ENCODE measurements around the gene UPK3B. TPM values are rescaled to one million over a fixed set of nuclear protein-coding genes. Genes with fewer than 3 reads are reported as not detected.
"Not testable (repeated sequence)": the region's sequence is repeated elsewhere in the genome, so short reads cannot be mapped to it uniquely, and the experiment has no call there.

UPK3B gene
- total RNA-seq, 6 experiments from 2014 or later: 0.22 to 1.5 (median 0.51) TPM; not detected in 3

DNA sequence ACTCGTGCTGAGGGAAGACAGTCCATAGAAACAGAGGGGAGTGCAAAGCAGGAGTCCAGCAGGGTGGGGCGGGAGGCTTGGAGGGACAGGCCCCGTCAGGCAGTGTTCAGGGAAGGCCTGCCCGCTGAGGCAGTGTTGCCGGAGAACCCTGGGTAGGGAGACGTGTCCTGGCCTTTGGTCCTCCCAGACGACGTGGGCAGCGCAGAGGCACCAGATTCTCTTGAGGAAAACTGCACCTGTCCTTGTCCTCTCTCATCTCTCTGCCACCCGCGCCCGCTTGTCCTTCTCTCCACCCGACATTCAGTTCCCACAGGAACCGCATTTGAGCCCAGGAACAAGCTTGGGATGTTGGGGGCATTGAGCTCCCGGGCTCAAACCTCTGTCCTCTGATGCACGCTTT lies 14.6 kb upstream of the UPK3B start:
- ATAC-seq; H3K27ac ChIP-seq; H3K27me3 ChIP-seq; H3K4me1 ChIP-seq; intact Hi-C loops (cut with DNase I); H3K4me3 ChIP-seq; H3K9me3 ChIP-seq; DNase-seq; H3K36me3 ChIP-seq: not testable (repeated sequence)
- no CpG with 5 or more reads among the region's 16 CpGs for WGBS (ENCODE audit: insufficient coverage, low coverage, low lambda C conversion rate, missing lambda C conversion rate)

DNA sequence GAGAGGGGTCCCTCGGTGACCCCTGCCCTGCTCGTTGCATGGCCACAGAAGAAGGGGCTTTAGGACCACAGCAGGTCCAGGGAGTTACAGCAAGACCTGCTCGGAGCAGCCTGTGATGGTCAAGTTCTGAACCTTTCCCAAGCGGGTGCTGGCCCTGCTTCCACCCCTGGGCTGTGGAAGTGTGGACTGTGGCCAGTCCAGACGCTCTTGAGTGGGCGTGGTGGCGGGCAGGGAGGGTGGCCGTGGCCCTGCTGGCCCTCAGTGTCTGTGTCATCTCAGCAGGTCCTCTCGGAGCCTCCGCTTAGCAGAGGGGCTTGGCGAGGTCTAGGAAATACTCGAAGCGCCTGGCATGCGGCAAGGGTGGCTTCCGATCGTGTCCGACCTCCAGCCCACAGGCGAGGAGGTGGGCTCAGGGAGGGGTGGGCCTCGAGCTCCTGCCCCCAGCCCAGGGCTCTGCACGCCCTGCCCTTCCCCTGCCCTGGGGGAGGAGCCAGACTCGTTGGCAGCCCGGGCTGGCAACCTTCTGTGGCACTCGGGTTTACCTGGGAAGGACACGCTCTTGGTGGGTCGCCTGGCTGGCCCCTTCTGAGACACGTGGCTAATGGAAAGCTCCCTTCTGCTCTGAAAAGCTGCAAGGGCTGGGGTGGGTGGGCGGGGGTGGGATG lies 12.3 kb upstream of the UPK3B start:
- 73% methylated on average over 3 of the region's 27 CpGs for WGBS (ENCODE audit: insufficient coverage, low coverage, low lambda C conversion rate, missing lambda C conversion rate)
- H3K9me3 ChIP-seq; DNase-seq; H3K4me1 ChIP-seq; H3K27me3 ChIP-seq; H3K27ac ChIP-seq; ATAC-seq; H3K36me3 ChIP-seq; intact Hi-C loops (cut with DNase I); H3K4me3 ChIP-seq: not testable (repeated sequence)

DNA sequence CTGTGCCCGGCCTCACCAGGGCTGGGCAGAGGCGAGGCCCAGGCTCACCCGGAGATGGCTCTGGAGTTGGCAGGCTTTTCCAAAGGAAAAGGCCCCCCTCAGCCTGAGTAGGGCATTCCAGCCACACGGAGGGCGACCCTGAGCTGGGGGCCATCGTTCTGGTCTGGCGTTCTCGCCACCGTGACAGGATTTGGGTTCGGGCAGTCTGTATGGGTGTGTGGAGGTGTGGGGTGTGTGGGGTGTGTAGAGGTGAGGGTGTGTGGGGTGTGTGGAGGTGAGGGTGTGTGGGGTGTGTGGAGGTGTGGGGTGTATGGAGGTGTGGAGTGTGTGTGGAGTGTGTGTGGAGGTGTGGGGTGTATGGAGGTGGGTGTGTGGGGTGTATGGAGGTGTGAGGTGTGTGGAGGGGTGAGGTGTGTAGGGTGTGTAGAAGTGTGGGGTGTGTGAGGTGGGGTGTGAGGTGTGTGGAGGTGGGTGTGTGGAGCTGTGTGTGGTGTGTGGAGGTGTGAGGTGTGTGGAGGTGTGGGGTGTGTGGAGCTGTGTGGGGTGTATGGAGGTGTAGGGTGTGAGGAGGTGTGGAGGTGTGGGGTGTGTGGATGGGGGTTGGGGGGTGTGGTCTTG lies 11.7 kb upstream of the UPK3B start:
- H3K36me3 ChIP-seq; H3K4me1 ChIP-seq; H3K9me3 ChIP-seq; H3K27me3 ChIP-seq; intact Hi-C loops (cut with DNase I); ATAC-seq; DNase-seq; H3K4me3 ChIP-seq; H3K27ac ChIP-seq: not testable (repeated sequence)
- WGBS (ENCODE audit: insufficient coverage, low coverage, low lambda C conversion rate, missing lambda C conversion rate): 85% methylated on average over 6 of the region's 10 CpGs

DNA sequence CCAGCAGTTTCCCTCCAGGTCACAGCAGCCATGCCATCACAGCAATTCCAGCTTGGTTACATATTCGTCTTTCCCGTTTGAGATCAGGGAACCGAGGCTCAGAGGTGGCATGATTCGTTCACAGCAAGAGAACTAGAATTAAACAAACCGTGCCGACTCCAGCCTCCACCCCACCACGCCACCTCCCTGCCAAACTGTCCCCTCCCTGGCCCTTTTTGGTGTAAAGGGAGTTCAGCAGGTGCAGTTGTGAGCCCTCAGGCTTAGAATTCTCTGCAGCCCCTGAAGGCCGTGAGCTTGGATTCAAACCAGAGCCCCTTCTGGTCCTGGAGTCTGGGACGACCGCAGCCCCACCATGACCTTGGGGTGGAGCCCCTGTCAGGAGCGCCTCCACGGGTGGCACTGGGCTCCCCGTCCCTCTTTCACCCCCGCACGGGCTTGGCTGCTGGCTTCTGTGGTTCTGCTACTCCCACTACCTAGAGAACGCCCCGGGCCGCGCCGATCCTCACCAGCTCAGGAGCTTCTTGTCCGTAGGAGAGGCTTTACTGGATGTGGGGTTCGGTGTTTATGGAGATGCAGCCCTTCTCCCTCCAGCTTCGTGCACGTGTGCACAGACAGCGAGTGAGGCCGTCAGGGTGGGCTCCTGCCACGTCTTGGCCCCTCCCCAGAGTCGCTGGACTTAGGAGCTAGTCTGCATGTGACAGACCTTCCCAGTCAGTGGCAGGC lies 11.0 kb upstream of the UPK3B start:
- H3K4me3 ChIP-seq; H3K36me3 ChIP-seq; intact Hi-C loops (cut with DNase I); DNase-seq; H3K9me3 ChIP-seq; H3K4me1 ChIP-seq; ATAC-seq; H3K27me3 ChIP-seq; H3K27ac ChIP-seq: not testable (repeated sequence)
- 80% methylated on average over 1 of the region's 28 CpGs for WGBS (ENCODE audit: insufficient coverage, low coverage, low lambda C conversion rate, missing lambda C conversion rate)

DNA sequence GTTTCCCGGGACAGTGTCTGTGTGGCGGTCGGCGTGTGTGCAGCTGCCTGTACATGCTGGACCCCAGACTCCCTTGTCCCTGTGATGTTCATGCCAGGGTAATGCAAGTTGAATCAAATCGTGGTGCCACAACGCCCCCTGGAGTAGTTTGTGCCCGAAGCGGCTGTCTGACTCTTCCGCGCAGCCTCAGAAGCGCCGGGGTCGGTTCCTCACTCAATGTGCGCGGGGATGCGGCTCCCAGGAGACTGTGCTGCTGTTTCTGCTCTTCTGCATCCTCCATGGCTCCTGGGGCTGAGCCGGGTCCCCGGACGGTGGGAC lies 10.5 kb upstream of the UPK3B start:
- DNase-seq; H3K27me3 ChIP-seq; H3K9me3 ChIP-seq; H3K4me3 ChIP-seq; H3K36me3 ChIP-seq; intact Hi-C loops (cut with DNase I); H3K4me1 ChIP-seq; H3K27ac ChIP-seq: not testable (repeated sequence)
- WGBS (ENCODE audit: insufficient coverage, low coverage, low lambda C conversion rate, missing lambda C conversion rate): no CpG with 5 or more reads among the region's 19 CpGs
- peak; percentile 8 to 15 (median 14) for ATAC-seq

DNA sequence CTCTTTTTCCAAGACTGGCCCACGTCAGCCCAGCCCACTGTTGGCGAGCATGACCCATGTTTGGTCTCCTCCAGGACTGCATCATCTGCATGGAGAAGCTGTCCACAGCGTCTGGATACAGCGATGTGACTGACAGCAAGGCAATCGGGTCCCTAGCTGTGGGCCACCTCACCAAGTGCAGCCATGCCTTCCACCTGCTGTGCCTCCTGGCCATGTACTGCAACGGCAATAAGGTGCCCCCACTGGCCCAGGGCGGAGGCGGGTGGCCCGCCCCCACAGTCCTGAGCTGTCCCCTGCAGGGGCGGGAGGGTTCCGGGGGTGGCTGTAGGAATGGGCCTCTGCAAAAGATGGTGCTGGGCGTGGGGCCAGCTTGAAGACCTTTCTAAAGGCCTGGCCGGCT lies 8.1 kb upstream of the UPK3B start:
- not testable (repeated sequence) for DNase-seq

DNA sequence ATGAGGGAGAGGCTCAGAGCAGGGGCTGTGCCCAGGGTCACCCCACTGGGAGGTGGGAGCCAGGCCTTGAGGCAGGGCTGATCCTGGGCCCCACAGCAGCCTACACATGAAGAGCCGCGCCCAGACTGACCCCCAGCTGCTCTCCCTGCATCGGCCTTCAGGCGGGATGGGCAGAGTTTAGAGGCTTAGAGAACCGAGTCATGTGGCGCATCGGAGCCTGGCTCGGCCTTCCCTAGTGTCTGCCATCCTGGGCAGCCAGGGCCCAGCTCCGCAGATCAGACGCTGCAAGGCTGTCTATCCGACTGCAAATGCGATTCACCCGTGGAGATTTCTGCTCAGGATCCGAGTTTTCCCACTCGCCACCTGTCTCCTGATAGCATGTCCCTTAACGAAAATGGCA lies 7.5 kb upstream of the UPK3B start:
- no CpG with 5 or more reads among the region's 16 CpGs for WGBS (ENCODE audit: insufficient coverage, low coverage, low lambda C conversion rate, missing lambda C conversion rate)
- H3K9me3 ChIP-seq; intact Hi-C loops (cut with DNase I); ATAC-seq; H3K4me1 ChIP-seq; H3K36me3 ChIP-seq; H3K27ac ChIP-seq; H3K27me3 ChIP-seq; H3K4me3 ChIP-seq; DNase-seq: not testable (repeated sequence)

More for the DNA sequence above, 8.1 kb upstream of the UPK3B start:
- H3K4me3 ChIP-seq; H3K27me3 ChIP-seq; H3K9me3 ChIP-seq; ATAC-seq; intact Hi-C loops (cut with DNase I); H3K36me3 ChIP-seq; H3K4me1 ChIP-seq; H3K27ac ChIP-seq: not testable (repeated sequence)
- no CpG with 5 or more reads among the region's 13 CpGs for WGBS (ENCODE audit: insufficient coverage, low coverage, low lambda C conversion rate, missing lambda C conversion rate)

DNA sequence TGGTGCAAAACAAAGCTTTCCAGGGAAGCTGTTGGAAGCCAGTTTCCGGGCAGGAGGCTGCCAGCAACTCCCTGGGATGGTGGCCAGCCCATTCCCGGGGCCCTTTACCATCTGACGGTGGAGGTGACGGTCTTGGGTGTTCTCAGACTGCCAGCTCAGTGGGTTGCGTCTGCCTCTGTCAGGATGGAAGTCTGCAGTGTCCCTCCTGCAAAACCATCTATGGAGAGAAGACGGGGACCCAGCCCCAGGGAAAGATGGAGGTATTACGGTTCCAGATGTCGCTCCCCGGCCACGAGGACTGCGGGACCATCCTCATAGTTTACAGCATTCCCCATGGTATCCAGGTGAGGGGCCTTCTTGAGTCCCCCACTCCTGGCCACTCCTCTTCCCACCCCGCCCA lies 7.1 kb upstream of the UPK3B start:
- H3K27me3 ChIP-seq; DNase-seq; H3K4me3 ChIP-seq; H3K36me3 ChIP-seq; H3K27ac ChIP-seq; intact Hi-C loops (cut with DNase I); ATAC-seq; H3K9me3 ChIP-seq; H3K4me1 ChIP-seq: not testable (repeated sequence)
- 90% methylated on average over 4 of the region's 12 CpGs for WGBS (ENCODE audit: insufficient coverage, low coverage, low lambda C conversion rate, missing lambda C conversion rate)

DNA sequence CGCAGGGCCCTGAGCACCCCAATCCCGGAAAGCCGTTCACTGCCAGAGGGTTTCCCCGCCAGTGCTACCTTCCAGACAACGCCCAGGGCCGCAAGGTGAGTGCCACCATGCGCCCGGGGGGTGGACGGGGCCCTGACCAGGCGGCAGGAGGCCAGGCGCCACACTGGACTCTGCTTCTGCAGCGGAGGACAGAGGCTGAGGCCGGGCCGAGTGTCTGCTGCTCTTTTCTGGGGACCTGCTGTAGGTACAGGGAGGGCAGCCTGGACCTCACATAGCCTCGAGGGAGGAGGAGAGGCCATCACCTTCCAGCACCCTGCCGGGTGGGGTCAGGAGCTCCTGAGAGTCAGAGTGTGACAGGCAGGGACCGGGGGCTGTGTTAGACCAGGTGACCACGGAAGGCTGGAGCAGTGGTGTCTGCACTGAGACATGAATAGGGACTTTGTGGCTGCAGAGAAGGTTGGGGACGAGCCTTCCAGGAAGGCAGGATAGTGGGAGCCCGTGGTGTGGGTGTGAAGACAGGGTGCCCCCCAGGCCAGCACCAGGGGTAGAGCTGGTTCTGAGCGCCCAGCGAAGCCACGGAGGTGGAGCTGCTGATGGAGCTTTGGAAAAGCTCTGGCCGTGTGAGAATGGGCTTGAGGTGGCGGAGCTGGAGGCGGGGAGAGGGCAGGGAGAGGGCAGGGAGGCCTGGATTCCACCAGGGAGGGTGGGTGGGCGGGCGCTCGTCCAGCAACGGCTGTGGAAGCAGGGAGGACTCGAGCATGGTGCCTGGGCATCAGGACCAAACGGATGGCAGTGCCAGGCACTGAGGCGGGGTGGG lies 5.8 kb upstream of the UPK3B start:
- H3K36me3 ChIP-seq; H3K9me3 ChIP-seq; DNase-seq; intact Hi-C loops (cut with DNase I); H3K4me1 ChIP-seq; H3K4me3 ChIP-seq; H3K27ac ChIP-seq; H3K27me3 ChIP-seq: not testable (repeated sequence)
- peak in 2 of 4 donors; percentile 5 to 16 for ATAC-seq
- 81% methylated on average over 14 of the region's 33 CpGs for WGBS (ENCODE audit: insufficient coverage, low coverage, low lambda C conversion rate, missing lambda C conversion rate)

Measured in right lobe of liver (tissue), 6 donors.